GM12874 (cell line): ENCODE data around the gene PMEPA1.

ENCODE experiments used
- CTCF ChIP-seq: IDR thresholded peaks from 2 replicates; pipeline ENCODE4 v1.5.1; 2011; ENCODE audit warnings: low read depth, mild to moderate bottlenecking, control low read depth, low read length, moderate library complexity; ENCODE audit not compliant: insufficient read depth

PMEPA1 gene

GRCh38 chr20:57703013-57703412 is 6.8 kb downstream of the PMEPA1 start:
- no peak for TF ChIP-seq CTCF

GRCh38 chr20:57702521-57702920 is 7.3 kb downstream of the PMEPA1 start:
- no peak for TF ChIP-seq CTCF

GRCh38 chr20:57702091-57702490 is 7.7 kb downstream of the PMEPA1 start:
- TF ChIP-seq CTCF: no peak

DNA sequence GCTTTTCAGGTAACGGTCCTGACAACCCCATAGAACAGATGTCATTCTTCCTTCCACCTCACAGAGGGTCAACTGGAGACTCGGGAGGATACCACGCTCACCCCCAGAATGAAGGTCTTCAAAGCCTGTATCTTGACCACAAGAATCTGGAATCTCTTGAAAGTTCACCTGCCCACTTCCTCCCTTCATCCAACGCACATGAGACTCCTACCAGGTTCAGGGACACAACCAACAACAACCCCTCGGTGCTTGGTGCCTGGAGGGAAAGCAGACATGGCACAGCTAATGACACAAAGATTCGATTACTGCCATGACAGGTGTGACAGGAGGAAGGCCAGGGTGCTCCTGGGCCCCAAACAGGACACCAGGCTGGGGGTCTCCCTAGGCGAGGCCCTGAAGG is 8.2 kb downstream of the PMEPA1 start:
- no peak for TF ChIP-seq CTCF

- no peak for TF ChIP-seq CTCF
These were observed 8.7 kb downstream of the PMEPA1 start for GRCh38 chr20:57701090-57701489.

- no peak for TF ChIP-seq CTCF
These were observed 10.4 kb downstream of the PMEPA1 start for GRCh38 chr20:57699395-57699794.

- TF ChIP-seq CTCF: no peak
These were observed 10.9 kb downstream of the PMEPA1 start for GRCh38 chr20:57698867-57699275.
